Stimulated activated CD8-positive, alpha-beta memory T cell treated with anti-CD3 and anti-CD28 coated beads, Interleukin-2, amount 100 ng/mL, for 1 hour (primary cell): ENCODE results near the gene SDCBP2.

Experiments used
- DNase-seq, 2 donors: peaks; one replicate each; pipeline ENCODE4 v3.0.0-alpha.2; 2020; ENCODE audit warnings: low read depth in 2 of 2

The SDCBP2 gene

GRCh38 chr20:1297486-1297885 lies 31.5 kb downstream of the SDCBP2 start:
- no peak for DNase-seq

- DNase-seq, result no peak
These were observed 32.0 kb downstream of the SDCBP2 start for GRCh38 chr20:1296922-1297321.

GRCh38 chr20:1296117-1296610 lies 32.8 kb downstream of the SDCBP2 start:
- DNase-seq, result no peak

- DNase-seq, result no peak
These were observed 33.5 kb downstream of the SDCBP2 start for GRCh38 chr20:1295276-1295930.

- DNase-seq, result no peak
These were observed 34.4 kb downstream of the SDCBP2 start for GRCh38 chr20:1294497-1294896.

GRCh38 chr20:1293641-1294379 lies 35.1 kb downstream of the SDCBP2 start:
- DNase-seq, result no peak

- DNase-seq, result no peak
These were observed 36.3 kb downstream of the SDCBP2 start for GRCh38 chr20:1292620-1293019.

- no peak for DNase-seq
These were observed 37.7 kb downstream of the SDCBP2 start for GRCh38 chr20:1291191-1291741.

- DNase-seq, result no peak
These were observed 41.0 kb downstream of the SDCBP2 start for GRCh38 chr20:1287787-1288569.

GRCh38 chr20:1287306-1287705 lies 41.6 kb downstream of the SDCBP2 start:
- DNase-seq, result no peak

GRCh38 chr20:1286267-1287024 lies 42.5 kb downstream of the SDCBP2 start:
- DNase-seq, result no peak

GRCh38 chr20:1283522-1284510 lies 45.1 kb downstream of the SDCBP2 start:
- no peak for DNase-seq

GRCh38 chr20:1282966-1283365 lies 46.0 kb downstream of the SDCBP2 start:
- no peak for DNase-seq

GRCh38 chr20:1281279-1282057 lies 47.5 kb downstream of the SDCBP2 start:
- no peak for DNase-seq

GRCh38 chr20:1280195-1281102 lies 48.5 kb downstream of the SDCBP2 start:
- no peak for DNase-seq

- DNase-seq, result no peak
These were observed 49.9 kb downstream of the SDCBP2 start for GRCh38 chr20:1278993-1279392.

GRCh38 chr20:1277529-1278322 lies 51.2 kb downstream of the SDCBP2 start:
- no peak for DNase-seq

GRCh38 chr20:1275919-1276318 lies 53.0 kb downstream of the SDCBP2 start:
- no peak for DNase-seq
